Measurements from ENCODE around the gene GRID1. TPM values are rescaled to one million over a fixed set of nuclear protein-coding genes. Genes with fewer than 3 reads are reported as not detected.
"Not testable (repeated sequence)": the region's sequence is repeated elsewhere in the genome, so short reads cannot be mapped to it uniquely, and the experiment has no call there.

Gene GRID1
- total RNA-seq, 1 donor = under 0.01 TPM

DNA sequence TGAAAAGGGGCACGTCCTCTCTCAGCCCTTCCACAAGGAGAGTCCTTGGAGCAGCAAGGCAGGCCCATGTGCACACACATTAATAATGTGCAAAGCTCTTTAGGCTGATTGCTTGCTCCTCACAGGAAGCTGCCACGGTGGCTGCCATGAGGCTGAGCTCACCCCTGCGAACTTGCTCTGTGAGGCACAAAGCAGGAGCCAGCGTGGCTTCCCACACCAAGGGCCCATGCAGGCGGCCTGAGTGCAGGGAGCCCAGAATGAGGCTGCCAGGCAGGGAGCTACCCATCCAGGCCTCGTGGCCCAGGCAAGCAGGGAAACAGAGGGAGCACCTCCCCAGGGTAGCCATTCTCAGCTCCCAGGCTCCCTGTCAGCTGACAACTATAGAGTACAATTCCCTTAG lies 242.9 kb downstream of the GRID1 start:
- DNase-seq (ENCODE audit: low read depth in 2 of 3, low spot score in 2 of 3) = no peak

DNA sequence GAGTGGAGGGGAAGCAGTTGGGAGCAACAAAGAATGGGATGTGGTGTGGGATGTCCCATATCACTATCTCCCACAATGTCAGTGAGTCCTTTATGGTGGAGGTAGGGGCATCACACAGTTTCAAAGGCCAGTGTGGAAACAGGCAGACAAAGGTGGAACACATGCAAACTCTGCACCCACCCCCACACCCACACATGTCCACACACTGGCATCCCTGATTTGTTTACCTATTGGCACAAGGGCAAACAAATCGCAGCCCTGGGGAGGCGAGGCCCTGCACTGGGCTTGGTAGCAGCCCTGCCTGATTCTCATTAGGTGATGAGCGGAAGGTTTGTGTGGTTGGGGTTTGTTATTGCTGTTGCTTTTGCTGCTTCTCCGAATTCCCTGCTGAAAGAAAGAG lies 243.3 kb downstream of the GRID1 start:
- no peak for DNase-seq (ENCODE audit: low read depth in 2 of 3, low spot score in 2 of 3)

GRCh38 chr10:86122646-86123045 lies 243.9 kb downstream of the GRID1 start:
- no peak for DNase-seq (ENCODE audit: low read depth in 2 of 3, low spot score in 2 of 3)

DNA sequence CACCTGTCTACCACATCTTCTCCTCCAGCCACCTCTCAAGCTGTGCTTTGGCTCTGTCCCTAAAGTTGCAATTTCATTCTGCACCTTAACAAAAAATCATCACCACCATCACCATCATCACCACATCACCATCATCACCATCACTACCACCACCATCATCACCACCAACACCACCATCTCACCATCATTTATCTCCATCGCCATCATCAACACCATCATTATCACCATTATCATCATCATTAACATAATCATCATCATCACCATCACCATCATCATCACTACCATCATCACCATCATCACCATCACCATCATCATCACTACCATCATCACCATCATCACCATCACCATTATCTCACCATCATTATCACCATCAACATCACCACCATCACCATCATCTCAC lies 245.4 kb downstream of the GRID1 start:
- DNase-seq (ENCODE audit: low read depth in 2 of 3, low spot score in 2 of 3) = no peak

DNA sequence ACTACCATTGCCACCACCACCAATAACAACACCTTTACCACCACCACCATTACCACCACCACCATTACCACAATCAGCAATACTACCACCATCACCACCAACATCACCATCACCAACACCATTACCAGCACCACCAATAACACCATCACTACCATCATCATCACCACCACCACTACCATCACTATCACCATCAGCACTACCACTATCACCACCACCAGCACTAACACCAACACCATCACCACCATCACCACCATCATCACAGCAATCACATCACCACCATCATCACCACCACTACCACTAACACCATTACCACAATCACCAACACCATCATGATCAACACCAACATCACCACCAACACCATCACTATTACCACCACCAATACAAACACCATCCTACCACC lies 249.5 kb downstream of the GRID1 start:
- DNase-seq (ENCODE audit: low read depth in 2 of 3, low spot score in 2 of 3) = no peak

GRCh38 chr10:86113983-86114382 lies 252.6 kb downstream of the GRID1 start:
- no peak for DNase-seq (ENCODE audit: low read depth in 2 of 3, low spot score in 2 of 3)

- no peak for DNase-seq (ENCODE audit: low read depth in 2 of 3, low spot score in 2 of 3)
Observed at GRCh38 chr10:86113501-86113900, 253.1 kb downstream of the GRID1 start.

GRCh38 chr10:86113044-86113443 lies 253.6 kb downstream of the GRID1 start:
- no peak for DNase-seq (ENCODE audit: low read depth in 2 of 3, low spot score in 2 of 3)

GRCh38 chr10:86111902-86112545 lies 254.6 kb downstream of the GRID1 start:
- no peak for DNase-seq (ENCODE audit: low read depth in 2 of 3, low spot score in 2 of 3)

GRCh38 chr10:86110156-86110786 lies 256.3 kb downstream of the GRID1 start:
- DNase-seq (ENCODE audit: low read depth in 2 of 3, low spot score in 2 of 3) = no peak

GRCh38 chr10:86109421-86109820 lies 257.2 kb downstream of the GRID1 start:
- no peak for DNase-seq (ENCODE audit: low read depth in 2 of 3, low spot score in 2 of 3)

DNA sequence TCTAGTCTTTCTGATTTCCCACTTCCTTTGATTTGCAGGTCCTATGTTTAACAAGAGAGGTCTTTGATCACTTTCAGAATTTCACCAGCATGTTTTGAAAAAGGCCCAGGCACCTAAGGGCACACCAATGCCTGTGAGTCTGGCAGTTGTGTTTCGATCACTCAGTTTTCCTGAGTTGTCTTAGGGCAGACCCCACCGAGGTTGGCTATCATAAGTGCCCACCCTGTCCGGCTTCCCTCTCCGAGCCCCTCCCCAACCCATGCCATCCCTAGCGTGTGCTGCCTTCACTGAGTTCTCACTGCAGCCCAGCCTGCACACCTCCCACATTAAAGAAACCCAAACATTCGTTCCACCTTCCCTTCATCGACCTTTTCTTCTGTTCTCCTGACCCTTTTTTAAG lies 257.9 kb downstream of the GRID1 start:
- no peak for DNase-seq (ENCODE audit: low read depth in 2 of 3, low spot score in 2 of 3)

DNA sequence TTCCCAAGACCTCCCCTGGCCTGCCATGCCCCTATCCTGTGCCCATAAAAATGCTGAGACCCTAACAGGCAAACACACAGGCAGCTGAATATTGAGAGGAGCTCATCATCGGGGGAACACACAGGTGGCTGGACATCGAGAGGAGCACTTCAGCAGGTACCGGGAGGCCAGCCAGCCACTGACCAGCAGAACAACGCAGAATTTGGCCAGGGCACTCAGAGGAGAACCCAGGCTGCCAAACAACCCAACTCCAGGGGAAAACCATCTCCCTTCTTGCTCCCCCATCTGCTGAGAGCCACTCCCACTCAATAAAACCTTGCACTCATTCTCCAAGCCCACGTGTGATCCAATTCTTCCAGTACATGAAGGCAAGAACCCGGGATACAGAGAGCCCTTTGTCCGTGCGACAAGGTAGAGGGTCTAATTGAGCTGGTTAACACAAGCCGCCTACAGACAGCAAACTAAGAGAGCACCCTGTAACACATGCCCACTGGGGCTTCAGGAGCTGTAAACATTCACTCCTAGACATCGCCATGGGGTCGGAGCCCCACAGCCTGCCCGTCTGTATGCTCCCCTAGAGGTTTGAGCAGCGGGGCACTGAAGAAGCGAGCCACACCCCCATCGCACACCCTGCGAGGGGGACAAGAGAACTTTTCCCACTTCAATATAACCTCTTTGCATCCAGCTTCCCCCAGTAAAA lies 258.8 kb downstream of the GRID1 start:
- not testable (repeated sequence) for DNase-seq (ENCODE audit: low read depth in 2 of 3, low spot score in 2 of 3)

- no peak for DNase-seq (ENCODE audit: low read depth in 2 of 3, low spot score in 2 of 3)
Observed at GRCh38 chr10:86107131-86107530, 259.5 kb downstream of the GRID1 start.

GRCh38 chr10:86106616-86107015 lies 260.0 kb downstream of the GRID1 start:
- no peak for DNase-seq (ENCODE audit: low read depth in 2 of 3, low spot score in 2 of 3)

DNA sequence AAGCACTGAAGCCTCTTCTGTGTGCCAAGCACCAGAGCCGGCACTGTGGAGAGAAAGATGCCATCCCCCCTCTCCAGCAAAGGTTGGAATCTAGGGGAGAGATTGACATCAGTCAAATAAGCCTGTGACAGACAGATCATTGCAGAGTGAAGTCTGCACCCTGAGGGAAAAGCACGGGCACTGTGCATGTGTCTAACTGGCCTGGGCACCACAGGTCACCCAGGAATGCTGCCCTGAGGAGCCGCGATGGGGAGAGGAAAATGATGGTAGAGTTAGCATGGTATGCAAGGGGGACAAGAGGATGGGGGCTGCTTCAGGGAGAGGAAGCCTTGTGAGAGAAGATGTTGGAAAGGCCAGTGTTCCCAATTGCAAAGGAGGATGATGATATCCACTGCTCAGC lies 261.0 kb downstream of the GRID1 start:
- no peak for DNase-seq (ENCODE audit: low read depth in 2 of 3, low spot score in 2 of 3)

- DNase-seq (ENCODE audit: low read depth in 2 of 3, low spot score in 2 of 3) = no peak
Observed at GRCh38 chr10:86105181-86105580, 261.4 kb downstream of the GRID1 start.

DNA sequence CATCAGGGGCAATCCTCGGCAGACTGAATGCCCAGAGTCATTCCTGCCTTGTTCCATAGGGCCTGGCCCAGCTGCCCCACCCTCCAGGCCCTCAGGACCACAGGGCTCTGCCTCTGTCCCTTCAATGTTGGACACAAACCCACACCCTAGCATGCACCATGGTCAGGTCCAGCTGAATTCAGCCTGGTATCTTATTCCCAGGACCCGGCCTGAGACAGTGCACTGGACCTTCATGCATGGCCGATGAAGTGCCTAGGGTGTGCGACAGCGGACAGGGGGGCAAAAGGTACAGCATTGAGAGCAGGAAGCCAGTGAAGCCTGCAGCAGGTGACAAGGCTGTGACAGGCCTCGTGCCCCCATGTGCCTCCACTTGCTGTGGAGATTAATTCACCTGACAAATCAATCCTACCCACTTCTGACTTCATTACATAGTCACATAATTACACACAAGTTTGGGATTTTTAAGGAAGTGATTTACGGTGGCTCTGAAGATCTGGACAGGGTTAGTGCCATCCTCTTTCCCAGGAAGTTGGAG lies 261.9 kb downstream of the GRID1 start:
- no peak for DNase-seq (ENCODE audit: low read depth in 2 of 3, low spot score in 2 of 3)

DNA sequence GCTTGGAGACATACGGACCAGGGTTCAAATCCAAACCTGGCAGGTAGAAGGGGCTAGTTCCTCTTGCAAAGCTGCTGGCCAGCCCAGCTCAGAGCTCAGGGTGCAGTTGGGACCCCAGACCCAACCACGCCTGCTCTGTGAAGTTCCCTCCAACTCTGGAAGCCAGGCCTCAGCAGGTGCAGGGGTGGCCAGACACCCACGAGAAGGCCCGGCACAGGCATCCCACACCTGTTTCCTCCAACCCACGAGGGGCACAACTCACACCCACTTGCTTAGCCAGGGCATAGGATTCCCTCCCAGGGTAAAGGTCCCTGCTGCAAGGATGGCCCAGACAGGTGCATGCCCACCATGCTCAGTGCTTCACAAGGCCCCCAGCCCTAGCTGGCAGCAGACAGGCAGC lies 262.4 kb downstream of the GRID1 start:
- DNase-seq (ENCODE audit: low read depth in 2 of 3, low spot score in 2 of 3) = no peak

- no peak for DNase-seq (ENCODE audit: low read depth in 2 of 3, low spot score in 2 of 3)
Observed at GRCh38 chr10:86103391-86104101, 263.0 kb downstream of the GRID1 start.

- no peak for DNase-seq (ENCODE audit: low read depth in 2 of 3, low spot score in 2 of 3)
Observed at GRCh38 chr10:86102451-86102850, 264.1 kb downstream of the GRID1 start.

All from hematopoietic multipotent progenitor cell (in vitro differentiated cells).